Coronary artery (tissue), 2 donors: ENCODE measurements around the gene SRCIN1.

Experiments
- DNase-seq: peaks from one replicate; pipeline ENCODE4 v3.0.0-alpha.2; 2017; ENCODE audit warnings: low spot score
- H3K27ac ChIP-seq, 2 donors: fragments of 200-600 bp; sonication (generic); one replicate each; pipeline ENCODE4 v1.5.1; 2016 to 2019
- H3K4me3 ChIP-seq: fragments of 200-600 bp; sonication (generic); 2 replicates; pipeline ENCODE4 v1.5.1; 2016; ENCODE audit warnings: mild to moderate bottlenecking, moderate library complexity
- CTCF ChIP-seq: fragments of 200-600 bp; sonication (generic); IDR thresholded peaks from one replicate; pipeline ENCODE4 v1.5.1; 2019; ENCODE audit warnings: antibody characterized with exemption

SRCIN1 gene

GRCh38 chr17:38601539-38602351, 4.0 kb downstream of the SRCIN1 start:
- no peak for TF ChIP-seq CTCF
- no peak for DNase-seq
- Histone ChIP-seq H3K4me3 (no peak overlapping the region), H3K27ac (no peak overlapping the region)

- no peak for TF ChIP-seq CTCF
- DNase-seq = no peak
- H3K27ac ChIP-seq = no peak overlapping the region
- no peak overlapping the region for H3K4me3 ChIP-seq
Measured at GRCh38 chr17:38600906-38601305, 4.8 kb downstream of the SRCIN1 start.

GRCh38 chr17:38600416-38600815, 5.3 kb downstream of the SRCIN1 start:
- Histone ChIP-seq H3K4me3 (no peak overlapping the region), H3K27ac (no peak overlapping the region)

GRCh38 chr17:38599398-38599856, 6.3 kb downstream of the SRCIN1 start:
- H3K27ac ChIP-seq = no peak overlapping the region
- no peak overlapping the region for H3K4me3 ChIP-seq
- no peak for TF ChIP-seq CTCF
- DNase-seq = no peak

More at GRCh38 chr17:38600416-38600815, 5.3 kb downstream of the SRCIN1 start:
- TF ChIP-seq CTCF = no peak
- DNase-seq = no peak

GRCh38 chr17:38598995-38599394, 6.8 kb downstream of the SRCIN1 start:
- no peak for DNase-seq
- no peak overlapping the region for H3K27ac ChIP-seq

GRCh38 chr17:38598536-38598935, 7.2 kb downstream of the SRCIN1 start:
- TF ChIP-seq CTCF = no peak
- Histone ChIP-seq H3K4me3 (no peak overlapping the region), H3K27ac (no peak overlapping the region)
- DNase-seq = no peak

More at GRCh38 chr17:38598995-38599394, 6.8 kb downstream of the SRCIN1 start:
- no peak for TF ChIP-seq CTCF
- no peak overlapping the region for H3K4me3 ChIP-seq

- no peak for TF ChIP-seq CTCF
- Histone ChIP-seq H3K27ac (no peak overlapping the region), H3K4me3 (no peak overlapping the region)
- no peak for DNase-seq
Measured at GRCh38 chr17:38597375-38597774, 8.4 kb downstream of the SRCIN1 start.
